NT2/D1 (cell line): Measurements from ENCODE around the gene FSTL1.

ENCODE experiments used
- SUZ12 ChIP-seq: IDR thresholded peaks from 2 replicates; pipeline ENCODE4 v1.6.1; 2011; ENCODE audit not compliant: insufficient read length, insufficient read depth; ENCODE audit errors: extremely low read depth
- YY1 ChIP-seq: IDR thresholded peaks from 2 replicates; pipeline ENCODE4 v1.6.1; 2011; ENCODE audit not compliant: insufficient read length, insufficient read depth
- ZNF274 ChIP-seq: IDR thresholded peaks from 2 replicates; pipeline ENCODE4 v1.6.1; 2011; ENCODE audit warnings: mild to moderate bottlenecking, low read depth, low read length

DNA sequence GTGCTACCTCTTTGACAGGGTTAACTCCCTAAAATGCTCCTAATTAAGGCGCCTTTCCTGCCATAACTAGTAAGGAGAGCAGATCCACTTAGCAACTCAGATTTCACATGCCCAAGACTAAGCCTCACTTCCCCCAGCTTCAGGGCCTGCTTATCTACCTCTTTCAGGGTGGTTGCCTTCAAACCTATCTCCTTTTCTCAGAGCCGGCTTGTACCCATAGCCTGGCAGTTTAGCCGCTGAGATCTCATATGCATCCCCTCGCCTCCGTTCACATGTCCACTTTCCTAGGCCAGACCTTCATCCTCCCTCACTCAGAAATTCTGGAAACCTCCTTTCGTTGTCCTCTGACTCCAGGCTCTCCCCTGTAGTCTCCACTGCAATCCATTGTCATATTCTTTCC lies 1.0 kb upstream of the FSTL1 start:
- TF ChIP-seq SUZ12 (no peak), YY1 (no peak), ZNF274 (no peak)
